IPS-18a (cell line): ENCODE data around the gene YARS2.
"Not testable (repeated sequence)": the region's sequence is repeated elsewhere in the genome, so short reads cannot be mapped to it uniquely, and the experiment has no call there.

ENCODE experiments used
- H3K27ac ChIP-seq: one replicate; pipeline ENCODE4 v1.5.1; 2013; ENCODE audit warnings: low read length
- H3K27me3 ChIP-seq: one replicate; pipeline ENCODE4 v1.6.1; 2013; ENCODE audit warnings: mild to moderate bottlenecking, low read length; ENCODE audit not compliant: control insufficient read depth, insufficient read depth
- H3K36me3 ChIP-seq: one replicate; pipeline ENCODE4 v1.6.1; 2013; ENCODE audit warnings: low read depth, low read length; ENCODE audit not compliant: control insufficient read depth
- H3K4me1 ChIP-seq: one replicate; pipeline ENCODE4 v1.6.1; 2013; ENCODE audit warnings: low read depth, low read length; ENCODE audit not compliant: control insufficient read depth
- H3K4me3 ChIP-seq: one replicate; pipeline ENCODE4 v1.5.1; 2013; ENCODE audit warnings: low read length
- H3K9ac ChIP-seq: one replicate; pipeline ENCODE4 v1.6.1; 2013; ENCODE audit warnings: mild to moderate bottlenecking, low read length, moderate library complexity
- H3K9me3 ChIP-seq: one replicate; pipeline ENCODE4 v1.6.1; 2013; ENCODE audit warnings: low read depth, low read length; ENCODE audit not compliant: control insufficient read depth

YARS2 gene

DNA sequence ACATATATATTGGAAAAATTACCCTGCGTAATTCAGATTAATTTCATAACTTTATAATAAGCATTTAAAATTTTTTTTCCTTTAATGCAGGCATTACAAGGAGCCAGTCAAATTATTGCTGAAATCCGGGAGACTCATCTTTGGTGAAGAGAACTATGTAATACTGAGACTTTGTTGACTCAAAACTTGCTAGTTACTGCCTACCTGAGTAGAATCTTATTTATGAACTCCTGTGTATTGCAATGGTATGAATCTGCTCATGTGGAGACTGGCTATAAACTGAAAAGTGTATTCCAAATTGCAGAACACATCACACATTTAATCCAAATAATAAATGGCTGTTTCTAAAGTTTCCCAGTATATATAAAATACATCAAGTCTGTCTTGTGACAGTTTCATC is 12.4 kb downstream of the YARS2 start:
- Histone ChIP-seq H3K9me3 (no peaks in the 10 kb centered on the region), H3K36me3 (peaks cover 80% of the 10 kb centered on the region), H3K4me3 (no peak overlapping the region), H3K4me1 (no peaks in the 10 kb centered on the region), H3K27ac (no peak overlapping the region), H3K9ac (no peak overlapping the region), H3K27me3 (no peaks in the 10 kb centered on the region)

DNA sequence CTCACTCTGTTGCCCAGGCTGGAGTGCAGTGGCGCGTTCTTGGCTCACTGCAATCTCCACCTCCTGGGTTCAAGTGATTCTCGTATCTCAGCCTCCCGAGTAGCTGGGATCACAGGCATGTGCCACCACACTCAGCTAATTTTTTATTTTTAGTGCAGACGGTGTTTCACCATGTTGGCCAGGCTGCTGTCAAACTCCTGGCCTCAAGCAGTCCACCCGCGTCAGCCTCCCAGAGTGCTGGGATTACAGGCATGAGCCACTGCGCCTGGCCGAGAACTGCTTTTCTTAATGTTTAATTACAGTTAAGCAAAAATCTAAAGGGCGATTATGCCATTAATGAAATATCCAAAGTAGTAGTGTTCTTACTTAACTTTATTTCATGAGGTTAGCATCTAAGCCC is 13.6 kb downstream of the YARS2 start:
- H3K4me3 ChIP-seq: no peak overlapping the region
- H3K27ac ChIP-seq: no peak overlapping the region
- no peak overlapping the region for H3K9ac ChIP-seq
- H3K4me1 ChIP-seq: no peaks in the 10 kb centered on the region
- H3K27me3 ChIP-seq: no peaks in the 10 kb centered on the region
- H3K9me3 ChIP-seq: no peaks in the 10 kb centered on the region
- H3K36me3 ChIP-seq: peaks cover 86% of the 10 kb centered on the region

DNA sequence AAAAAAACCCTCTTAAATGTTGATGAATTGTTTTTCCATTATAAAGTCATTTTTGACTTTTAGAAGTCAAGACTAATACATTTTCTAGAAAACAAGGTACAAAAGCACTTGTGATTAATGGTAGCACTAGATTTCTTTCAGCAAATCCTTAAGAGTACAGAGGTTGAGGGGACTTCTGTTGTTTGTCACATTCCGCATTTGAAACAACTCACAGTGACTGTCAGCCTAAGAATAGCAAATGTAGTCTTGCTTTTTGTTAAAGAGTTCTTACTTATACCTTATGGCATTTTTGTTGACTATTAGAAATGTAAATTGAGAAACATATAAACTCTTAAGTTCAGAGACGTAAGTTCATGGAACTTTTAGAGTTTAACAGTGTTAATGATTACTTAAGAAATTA is 16.4 kb downstream of the YARS2 start:
- Histone ChIP-seq H3K9ac (no peak overlapping the region), H3K36me3 (peaks cover 73% of the 10 kb centered on the region), H3K27ac (no peak overlapping the region), H3K4me3 (no peak overlapping the region), H3K4me1 (no peaks in the 10 kb centered on the region), H3K27me3 (no peaks in the 10 kb centered on the region), H3K9me3 (no peaks in the 10 kb centered on the region)

DNA sequence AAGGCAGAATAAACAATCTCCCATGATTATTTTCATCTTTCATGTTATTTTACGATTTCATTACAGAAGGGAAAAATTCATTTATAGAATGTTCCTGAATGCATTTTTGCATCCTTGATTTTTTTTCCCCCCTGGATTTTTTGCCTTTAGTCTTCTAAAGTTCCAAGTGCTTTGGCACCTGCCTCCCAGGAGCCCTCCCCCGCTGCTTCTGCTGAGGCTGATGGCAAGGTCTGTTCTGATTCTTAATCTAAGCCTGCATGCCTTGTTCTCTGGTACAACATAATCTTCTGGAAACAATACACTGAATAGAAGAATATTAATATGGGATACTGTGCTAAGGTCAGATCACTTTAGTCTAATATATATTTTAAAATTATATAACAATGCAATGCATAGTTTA is 18.0 kb downstream of the YARS2 start:
- Histone ChIP-seq H3K9ac (no peak overlapping the region), H3K36me3 (peaks cover 72% of the 10 kb centered on the region), H3K9me3 (no peaks in the 10 kb centered on the region), H3K27me3 (no peaks in the 10 kb centered on the region), H3K4me1 (no peaks in the 10 kb centered on the region), H3K27ac (no peak overlapping the region), H3K4me3 (no peak overlapping the region)

DNA sequence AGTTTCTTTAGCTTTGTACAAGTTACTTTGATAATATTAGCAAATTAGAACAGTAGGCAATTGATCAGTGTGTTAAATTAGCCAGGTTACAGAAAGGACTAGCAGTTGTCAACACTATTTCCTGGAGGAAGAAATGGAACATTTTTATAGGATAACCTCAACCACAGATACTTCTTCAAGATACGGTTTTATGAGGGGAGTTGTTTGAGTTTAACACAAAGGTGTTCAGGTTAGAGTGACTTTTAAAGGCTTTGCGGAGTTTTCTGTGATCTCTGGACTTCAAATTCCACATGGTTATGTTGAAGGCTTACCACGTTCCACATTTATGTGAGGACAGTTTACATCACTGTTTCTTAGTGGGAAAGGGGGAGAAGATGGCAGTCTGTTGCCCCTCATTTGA is 19.3 kb downstream of the YARS2 start:
- Histone ChIP-seq H3K4me1 (no peaks in the 10 kb centered on the region), H3K9me3 (no peaks in the 10 kb centered on the region), H3K27ac (no peak overlapping the region), H3K27me3 (no peaks in the 10 kb centered on the region), H3K9ac (no peak overlapping the region), H3K4me3 (no peak overlapping the region), H3K36me3 (peaks cover 71% of the 10 kb centered on the region)

DNA sequence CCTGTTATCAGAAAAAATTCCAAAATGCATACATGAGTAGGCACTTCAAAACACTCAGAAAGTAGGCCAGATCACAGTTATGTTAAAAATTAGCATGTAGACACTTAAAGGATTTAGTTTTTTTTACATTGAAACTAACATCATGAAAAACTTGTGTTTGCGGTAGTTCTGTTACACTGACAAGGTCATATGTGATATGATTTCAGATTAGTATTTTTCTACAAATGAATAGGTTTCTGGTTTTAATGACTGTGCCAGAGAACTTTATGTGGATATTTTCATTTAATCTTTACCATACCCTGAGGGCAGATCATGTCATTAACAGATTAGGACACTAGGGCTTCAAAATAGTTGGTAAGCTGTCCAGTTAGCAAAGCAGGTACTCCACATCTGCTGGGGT is 20.7 kb downstream of the YARS2 start:
- no peaks in the 10 kb centered on the region for H3K9me3 ChIP-seq
- H3K27me3 ChIP-seq: no peaks in the 10 kb centered on the region
- no peak overlapping the region for H3K9ac ChIP-seq
- peaks cover 65% of the 10 kb centered on the region for H3K36me3 ChIP-seq
- H3K4me3 ChIP-seq: no peak overlapping the region
- no peak overlapping the region for H3K27ac ChIP-seq
- no peaks in the 10 kb centered on the region for H3K4me1 ChIP-seq

DNA sequence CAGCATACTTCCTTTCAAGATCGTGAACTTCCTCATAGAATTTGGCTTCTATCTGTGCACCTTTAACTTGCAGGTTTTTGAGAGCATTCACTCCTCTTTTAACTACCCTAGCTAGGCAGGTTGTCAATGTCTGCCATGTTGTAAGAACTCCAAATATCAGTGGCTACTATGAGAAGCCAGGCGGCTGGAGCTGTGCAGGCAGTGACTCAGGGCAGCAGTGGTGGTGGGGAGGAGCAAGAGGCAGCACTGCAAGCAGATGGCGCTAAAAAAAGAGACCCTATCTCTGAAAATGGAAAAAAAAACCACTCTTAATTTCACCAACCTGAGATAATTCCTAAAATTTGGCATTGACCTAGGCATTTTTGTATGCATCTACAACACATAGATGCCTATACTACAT is 28.5 kb downstream of the YARS2 start:
- no peak overlapping the region for H3K4me3 ChIP-seq
- no peaks in the 10 kb centered on the region for H3K4me1 ChIP-seq
- no peak overlapping the region for H3K9ac ChIP-seq
- H3K9me3 ChIP-seq: no peaks in the 10 kb centered on the region
- H3K27me3 ChIP-seq: no peaks in the 10 kb centered on the region
- H3K27ac ChIP-seq: no peak overlapping the region
- peaks cover 59% of the 10 kb centered on the region for H3K36me3 ChIP-seq

DNA sequence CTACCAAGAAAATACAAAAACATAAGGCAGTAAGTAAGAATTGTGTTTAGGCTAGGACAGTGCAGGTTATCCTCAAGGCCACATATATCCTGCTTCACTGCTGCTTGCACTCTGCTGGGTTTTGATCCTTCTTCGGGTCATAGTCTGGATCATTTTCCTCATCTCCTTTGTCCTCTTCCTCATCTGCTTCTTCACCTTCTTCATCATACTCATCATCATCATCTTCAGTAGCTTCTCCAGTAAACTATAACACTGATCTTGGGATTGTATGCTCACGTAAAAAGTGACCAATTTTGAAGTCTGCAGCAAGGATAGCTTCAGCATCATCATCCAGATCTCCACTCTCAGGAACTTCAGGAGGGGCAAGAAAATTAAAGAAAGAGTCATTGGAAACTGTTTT is 29.4 kb downstream of the YARS2 start:
- no peak overlapping the region for H3K4me3 ChIP-seq
- H3K4me1 ChIP-seq: no peaks in the 10 kb centered on the region
- H3K27ac ChIP-seq: no peak overlapping the region
- peaks cover 59% of the 10 kb centered on the region for H3K36me3 ChIP-seq
- no peak overlapping the region for H3K9ac ChIP-seq
- H3K9me3 ChIP-seq: no peaks in the 10 kb centered on the region
- no peaks in the 10 kb centered on the region for H3K27me3 ChIP-seq

DNA sequence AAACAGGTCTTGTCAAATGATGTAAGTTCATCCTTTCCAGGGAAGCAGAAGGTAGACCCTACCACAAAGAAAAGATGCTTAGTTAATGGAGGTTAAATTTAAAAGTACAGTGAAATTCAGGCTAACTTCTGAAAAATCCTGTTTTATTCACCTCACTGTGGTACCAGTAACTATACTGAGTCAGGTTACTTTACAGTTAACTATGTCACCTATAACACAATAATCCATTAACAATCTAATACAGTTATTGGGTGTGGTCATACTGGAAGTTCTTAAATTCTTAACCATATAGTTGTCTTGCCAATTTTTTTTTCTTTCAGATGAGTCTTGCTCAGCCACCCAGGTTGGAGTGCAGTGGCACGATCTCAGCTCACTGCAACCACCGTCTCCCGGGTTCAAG is 30.4 kb downstream of the YARS2 start:
- H3K36me3 ChIP-seq: peaks cover 61% of the 10 kb centered on the region

DNA sequence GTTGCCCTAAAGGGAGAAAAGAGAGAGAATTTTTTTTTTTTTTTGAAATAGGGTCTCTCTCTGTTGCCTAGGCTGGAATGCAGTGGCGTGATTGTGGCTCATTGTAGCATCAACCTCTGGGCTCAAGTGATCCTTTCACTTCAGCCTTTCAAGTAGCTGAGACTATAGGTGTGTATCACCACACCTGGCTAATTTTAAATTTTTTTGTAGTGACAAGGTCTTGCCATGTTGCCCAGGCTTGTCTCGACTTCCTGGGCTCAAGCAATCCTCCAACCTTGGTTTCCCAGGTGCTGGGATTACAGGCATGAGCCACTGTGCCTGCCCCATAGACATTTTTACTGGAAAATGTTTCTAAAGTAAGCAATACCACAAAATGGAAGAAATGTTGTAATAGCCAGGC is 36.8 kb downstream of the YARS2 start:
- Histone ChIP-seq H3K9ac (no peak overlapping the region), H3K27me3 (no peaks in the 10 kb centered on the region), H3K9me3 (no peaks in the 10 kb centered on the region), H3K4me3 (no peak overlapping the region), H3K27ac (no peak overlapping the region), H3K36me3 (peaks cover 49% of the 10 kb centered on the region), H3K4me1 (no peaks in the 10 kb centered on the region)

More for the DNA sequence above, 30.4 kb downstream of the YARS2 start:
- H3K27me3 ChIP-seq, H3K4me3 ChIP-seq, H3K9me3 ChIP-seq, H3K27ac ChIP-seq, H3K9ac ChIP-seq, H3K4me1 ChIP-seq: not testable (repeated sequence)

DNA sequence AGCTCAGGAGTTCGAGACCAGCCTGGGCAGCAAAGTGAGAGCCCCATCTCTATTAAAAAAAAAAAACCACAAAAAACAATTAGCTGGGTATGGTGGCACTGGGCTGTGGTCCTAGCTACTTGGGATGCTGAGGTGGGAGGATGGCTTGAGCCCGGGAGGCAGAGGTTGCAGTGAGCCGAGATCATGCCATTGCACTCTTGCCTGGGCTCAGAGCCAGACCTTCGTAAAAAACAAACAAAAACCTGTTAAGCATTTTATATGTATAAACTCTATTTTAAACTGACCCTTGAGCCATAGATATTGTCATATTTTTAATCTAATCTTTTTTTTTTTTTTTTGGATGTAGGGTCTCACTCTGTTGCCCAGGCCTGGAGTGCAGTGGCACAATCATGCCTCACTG is 40.9 kb downstream of the YARS2 start:
- Histone ChIP-seq H3K9ac (no peak overlapping the region), H3K36me3 (peaks cover 43% of the 10 kb centered on the region), H3K9me3 (no peaks in the 10 kb centered on the region), H3K27ac (no peak overlapping the region), H3K27me3 (no peaks in the 10 kb centered on the region), H3K4me1 (no peaks in the 10 kb centered on the region), H3K4me3 (no peak overlapping the region)

DNA sequence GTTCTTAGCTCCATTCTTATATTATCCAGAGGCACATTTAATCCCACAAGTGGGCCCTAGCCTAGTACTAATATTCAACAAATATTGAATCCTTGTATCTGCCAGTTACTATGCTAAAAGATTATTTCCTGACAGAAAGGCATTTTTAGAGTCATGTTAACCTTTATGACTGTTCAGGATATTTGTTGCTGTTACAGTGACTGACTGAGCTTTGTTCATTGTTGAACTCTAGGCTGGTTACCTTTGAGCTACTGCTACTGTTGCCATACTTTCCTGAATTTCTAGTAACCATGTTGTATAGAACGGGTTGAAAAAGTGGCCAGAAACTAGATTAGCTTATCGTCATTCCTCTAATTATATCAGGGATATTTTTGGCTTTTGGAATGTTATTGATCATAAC is 46.8 kb downstream of the YARS2 start:
- Histone ChIP-seq H3K9me3 (no peaks in the 10 kb centered on the region), H3K4me3 (no peak overlapping the region), H3K27ac (no peak overlapping the region), H3K9ac (no peak overlapping the region), H3K4me1 (no peaks in the 10 kb centered on the region), H3K27me3 (no peaks in the 10 kb centered on the region), H3K36me3 (peaks cover 42% of the 10 kb centered on the region)
